Caco-2 (cell line): ENCODE measurements around the gene HKDC1. TPM values are rescaled to one million over a fixed set of nuclear protein-coding genes. Genes with fewer than 3 reads are reported as not detected.

Source experiments
- BruUV-seq: library from RNA; stranded (reverse); fragments of 400-500 nt; replicated peaks from 2 replicates; lab custom pipeline; 2021; lab: Mats Ljungman, UMichigan
- CTCF ChIA-PET: fragments of 300-600 bp; sonication (Branson Sonifier 250); formaldehyde crosslinking; loops from one replicate; lab custom pipeline; 2022; ENCODE audit warnings: antibody characterized with exemption; lab: Charles Lee
- POLR2A ChIA-PET: fragments of 300-600 bp; sonication (Branson Sonifier 250); formaldehyde crosslinking; loops from one replicate; lab custom pipeline; 2022; ENCODE audit warnings: antibody characterized with exemption; lab: Charles Lee
- DNase-seq, 2 experiments: peaks; one replicate each; pipeline versions ENCODE4 v3.0.0 to v3.0.0-alpha.2; 2020 to 2022
- H3K27me3 ChIP-seq: replicated peaks from 2 replicates; pipeline ENCODE4 v1.6.0; 2011; ENCODE audit warnings: low read length; ENCODE audit not compliant: control insufficient read depth, insufficient read depth
- H3K36me3 ChIP-seq: 2 replicates; pipeline ENCODE4 v1.5.1; 2011; ENCODE audit warnings: low read length; ENCODE audit not compliant: control insufficient read depth, insufficient read depth
- H3K4me1 ChIP-seq: fragments of 250-450 bp; sonication (Bioruptor Pico); 2 replicates; pipeline ENCODE4 v1.5.1; 2020; ENCODE audit warnings: mild to moderate bottlenecking
- H3K4me3 ChIP-seq: 2 replicates; pipeline ENCODE4 v1.5.1; 2011; ENCODE audit warnings: low read depth, mild to moderate bottlenecking, control low read depth, low read length
- H3K9me3 ChIP-seq: fragments of 250-450 bp; sonication (Bioruptor Pico); 2 replicates; pipeline ENCODE4 v1.5.1; 2020; ENCODE audit warnings: mild to moderate bottlenecking, moderate library complexity
- H3K27ac Mint-ChIP-seq: one replicate; pipeline ENCODE4 v1.8.0; 2022; ENCODE audit warnings: mixed read lengths; ENCODE audit not compliant: unreplicated experiment
- H3K27me3 Mint-ChIP-seq: one replicate; pipeline ENCODE4 v1.8.0; 2022; ENCODE audit warnings: mixed read lengths; ENCODE audit not compliant: insufficient read depth, unreplicated experiment
- H3K36me3 Mint-ChIP-seq: one replicate; pipeline ENCODE4 v1.8.0; 2022; ENCODE audit warnings: mild to moderate bottlenecking, mixed read lengths; ENCODE audit not compliant: insufficient read depth, unreplicated experiment
- H3K4me1 Mint-ChIP-seq: one replicate; pipeline ENCODE4 v1.8.0; 2022; ENCODE audit warnings: low read depth, mixed read lengths; ENCODE audit not compliant: unreplicated experiment
- H3K4me3 Mint-ChIP-seq: one replicate; pipeline ENCODE4 v1.8.0; 2022; ENCODE audit warnings: mild to moderate bottlenecking, moderate library complexity, mixed read lengths; ENCODE audit not compliant: unreplicated experiment
- H3K9me3 Mint-ChIP-seq: one replicate; pipeline ENCODE4 v1.8.0; 2022; ENCODE audit warnings: mixed read lengths; ENCODE audit not compliant: unreplicated experiment
- CTCF ChIP-seq, 2 experiments: fragments of 200-600 bp in 1 of 2; IDR thresholded peaks; 1 replicate in 1 of 2; 2 replicates in 1 of 2; pipeline versions ENCODE4 v1.5.1 to v1.8.0; 2011 to 2022; ENCODE audit warnings: antibody characterized with exemption in 1 of 2, control low read depth in 1 of 2, inconsistent platforms in 1 of 2, low read depth in 1 of 2, low read length in 1 of 2, mild to moderate bottlenecking in 1 of 2, moderate library complexity in 1 of 2; ENCODE audit not compliant: insufficient read depth in 1 of 2, severe bottlenecking in 1 of 2, unreplicated experiment in 1 of 2
- intact Hi-C: fragments of 100-400 bp; cut with micrococcal nuclease; formaldehyde crosslinking; loops from one replicate; pipeline ENCODE4 v1.10.0; 2022; ENCODE audit not compliant: unreplicated experiment
- total RNA-seq: library from RNA; stranded (reverse); gene quantifications from 2 replicates; pipeline ENCODE4 v1.2.3, GENCODE V29; 2022

HKDC1 gene
- total RNA-seq, 1 experiment from 2014 or later = 24.5 TPM

- Histone ChIP-seq H3K36me3 (no peaks in the 10 kb centered on the region), H3K4me1 (peaks cover 5% of the 10 kb centered on the region), H3K4me3 (no peak overlapping the region), H3K9me3 (no peaks in the 10 kb centered on the region), H3K27me3 (no peaks in the 10 kb centered on the region)
- Mint-ChIP-seq H3K36me3 (no peaks in the 10 kb centered on the region), H3K4me3 (no peak overlapping the region), H3K27ac (no peak overlapping the region), H3K9me3 (no peaks in the 10 kb centered on the region), H3K4me1 (peaks cover under 1% of the 10 kb centered on the region), H3K27me3 (no peaks in the 10 kb centered on the region)
- DNase-seq = peak; percentile 86 to 95
- intact Hi-C loops = loop anchor here (1.0 to 5.0 kb wide), 6 partner anchors 80 to 400 kb away; no protein-coding TSS in a partner anchor
- TF ChIP-seq CTCF (IDR thresholded peaks at IDR 0.05; ENCODE audit: insufficient read depth in 1 of 2, low read depth in 1 of 2, low read length in 1 of 2, severe bottlenecking in 1 of 2, unreplicated experiment in 1 of 2) = peak; percentile 99 to 100
- ChIA-PET POLR2A (no interaction called here), CTCF (interaction anchor here (1.0 to 4.3 kb wide), 6 partner anchors 127 to 171 kb away, joined by 3 to 39 read pairs (median 8); no protein-coding TSS in a partner anchor)
- BruUV-seq = no TSS peak
These were observed 17.5 kb downstream of the HKDC1 start for GRCh38 chr10:69237528-69238159.

GRCh38 chr10:69239136-69239535 lies 19.0 kb downstream of the HKDC1 start:
- H3K4me1 ChIP-seq = no peaks in the 10 kb centered on the region
- no peaks in the 10 kb centered on the region for H3K4me1 Mint-ChIP-seq
- ChIA-PET CTCF (interaction anchor here (0.7 to 4.3 kb wide), 5 partner anchors 44 to 154 kb away, joined by 3 to 39 read pairs (median 9); no protein-coding TSS in a partner anchor), POLR2A (no interaction called here)
- no peaks in the 10 kb centered on the region for H3K36me3 ChIP-seq
- no peak overlapping the region for H3K27ac Mint-ChIP-seq
- H3K36me3 Mint-ChIP-seq = no peaks in the 10 kb centered on the region
- BruUV-seq = no TSS peak
- H3K9me3 ChIP-seq = no peaks in the 10 kb centered on the region
- no peaks in the 10 kb centered on the region for H3K27me3 ChIP-seq
- no peak overlapping the region for H3K4me3 Mint-ChIP-seq
- TF ChIP-seq CTCF (IDR thresholded peaks at IDR 0.05; ENCODE audit: insufficient read depth in 1 of 2, low read depth in 1 of 2, low read length in 1 of 2, severe bottlenecking in 1 of 2, unreplicated experiment in 1 of 2) = no peak
- H3K9me3 Mint-ChIP-seq = no peaks in the 10 kb centered on the region
- no peaks in the 10 kb centered on the region for H3K27me3 Mint-ChIP-seq
- intact Hi-C loops = loop anchor here (5.0 kb wide), 2 partner anchors 268 to 398 kb away; no protein-coding TSS in a partner anchor
- DNase-seq = no peak
- no peak overlapping the region for H3K4me3 ChIP-seq

GRCh38 chr10:69239816-69240434 lies 19.8 kb downstream of the HKDC1 start:
- H3K9me3 ChIP-seq = no peaks in the 10 kb centered on the region
- H3K4me3 Mint-ChIP-seq = no peak overlapping the region
- H3K4me1 ChIP-seq = no peaks in the 10 kb centered on the region
- H3K27me3 Mint-ChIP-seq = no peaks in the 10 kb centered on the region
- ChIA-PET CTCF (interaction anchor here (1.0 to 3.4 kb wide), 2 partner anchors 150 to 153 kb away, joined by 5 to 17 read pairs; no protein-coding TSS in a partner anchor), POLR2A (no interaction called here)
- H3K36me3 ChIP-seq = no peaks in the 10 kb centered on the region
- no peaks in the 10 kb centered on the region for H3K27me3 ChIP-seq
- intact Hi-C loops = loop anchor here (5.0 kb wide), 2 partner anchors 267 to 397 kb away; no protein-coding TSS in a partner anchor
- H3K4me3 ChIP-seq = no peak overlapping the region
- H3K4me1 Mint-ChIP-seq = no peaks in the 10 kb centered on the region
- no peaks in the 10 kb centered on the region for H3K9me3 Mint-ChIP-seq
- no peaks in the 10 kb centered on the region for H3K36me3 Mint-ChIP-seq
- BruUV-seq = no TSS peak
- no peak overlapping the region for H3K27ac Mint-ChIP-seq
- no peak for TF ChIP-seq CTCF (IDR thresholded peaks at IDR 0.05; ENCODE audit: insufficient read depth in 1 of 2, low read depth in 1 of 2, low read length in 1 of 2, severe bottlenecking in 1 of 2, unreplicated experiment in 1 of 2)
- no peak for DNase-seq
